ENCODE results near the gene WFDC12.

Gene WFDC12

GRCh38 chr20:45091366-45091765 lies 32.9 kb downstream of the WFDC12 start:
- no peak for DNase-seq (ENCODE audit: low read depth, low spot score)

- no peak for DNase-seq (ENCODE audit: low read depth, low spot score)
Measured at GRCh38 chr20:45090481-45090880, 33.8 kb downstream of the WFDC12 start.

GRCh38 chr20:45088247-45088646 lies 36.0 kb downstream of the WFDC12 start:
- peak; percentile 65 for DNase-seq (ENCODE audit: low read depth, low spot score)

DNA sequence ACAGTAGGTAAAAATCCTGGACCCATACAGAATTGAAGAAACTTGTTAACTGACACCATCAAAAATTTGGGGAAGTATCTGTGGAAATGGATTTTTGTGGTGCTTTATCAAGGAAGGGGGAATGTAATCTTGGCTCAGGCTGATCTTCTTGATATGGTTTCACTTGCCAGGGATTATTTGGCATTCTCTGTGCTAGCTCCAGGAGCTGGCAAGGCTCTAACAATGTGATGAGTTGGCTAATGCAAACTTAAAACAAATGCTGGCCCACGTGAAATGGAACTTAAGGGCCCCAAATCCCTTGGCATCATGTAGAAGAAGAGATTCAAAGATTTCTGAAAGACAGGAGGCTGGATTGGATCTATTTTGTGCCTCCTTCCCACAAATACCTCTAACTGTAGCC lies 36.5 kb downstream of the WFDC12 start:
- peak; percentile 52 for DNase-seq (ENCODE audit: low read depth, low spot score)

DNA sequence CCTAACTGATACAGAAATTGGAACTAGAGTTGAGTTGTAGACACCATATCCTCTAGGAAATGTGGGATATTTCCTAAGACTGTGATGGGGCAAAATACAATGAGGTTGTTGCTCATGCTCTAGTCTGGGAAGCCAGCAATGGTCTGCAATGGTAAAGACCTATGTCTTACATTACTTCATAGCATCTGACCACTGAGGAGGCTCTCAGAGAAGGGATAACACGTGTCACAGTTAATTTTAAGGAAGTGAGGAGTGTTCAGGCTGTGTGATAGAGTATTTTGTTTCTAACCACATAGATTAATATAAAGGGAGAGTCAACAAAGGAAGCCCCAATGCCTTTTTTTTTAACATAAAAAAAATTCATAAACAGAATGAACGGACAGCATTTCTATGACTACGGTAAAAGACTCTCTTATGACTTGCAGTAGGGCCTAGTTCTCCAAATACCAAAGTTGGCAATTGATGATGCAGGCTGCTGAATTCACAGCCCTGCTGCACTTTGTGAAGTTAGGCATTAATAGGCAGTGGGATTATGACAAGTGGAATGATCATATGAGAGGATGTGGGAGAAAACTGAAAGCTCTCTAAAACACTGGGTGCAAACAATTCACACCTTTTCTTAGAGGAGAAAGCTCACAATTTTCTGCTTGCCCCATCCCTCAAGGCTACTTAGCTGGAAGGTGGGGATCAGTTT lies 37.0 kb downstream of the WFDC12 start:
- no peak for DNase-seq (ENCODE audit: low read depth, low spot score)

GRCh38 chr20:45085867-45086266 lies 38.4 kb downstream of the WFDC12 start:
- DNase-seq (ENCODE audit: low read depth, low spot score) = no peak

GRCh38 chr20:45085289-45085688 lies 39.0 kb downstream of the WFDC12 start:
- DNase-seq (ENCODE audit: low read depth, low spot score) = no peak

- no peak for DNase-seq (ENCODE audit: low read depth, low spot score)
Measured at GRCh38 chr20:45083127-45083526, 41.1 kb downstream of the WFDC12 start.

- DNase-seq (ENCODE audit: low read depth, low spot score) = no peak
Measured at GRCh38 chr20:45082468-45082867, 41.8 kb downstream of the WFDC12 start.

DNA sequence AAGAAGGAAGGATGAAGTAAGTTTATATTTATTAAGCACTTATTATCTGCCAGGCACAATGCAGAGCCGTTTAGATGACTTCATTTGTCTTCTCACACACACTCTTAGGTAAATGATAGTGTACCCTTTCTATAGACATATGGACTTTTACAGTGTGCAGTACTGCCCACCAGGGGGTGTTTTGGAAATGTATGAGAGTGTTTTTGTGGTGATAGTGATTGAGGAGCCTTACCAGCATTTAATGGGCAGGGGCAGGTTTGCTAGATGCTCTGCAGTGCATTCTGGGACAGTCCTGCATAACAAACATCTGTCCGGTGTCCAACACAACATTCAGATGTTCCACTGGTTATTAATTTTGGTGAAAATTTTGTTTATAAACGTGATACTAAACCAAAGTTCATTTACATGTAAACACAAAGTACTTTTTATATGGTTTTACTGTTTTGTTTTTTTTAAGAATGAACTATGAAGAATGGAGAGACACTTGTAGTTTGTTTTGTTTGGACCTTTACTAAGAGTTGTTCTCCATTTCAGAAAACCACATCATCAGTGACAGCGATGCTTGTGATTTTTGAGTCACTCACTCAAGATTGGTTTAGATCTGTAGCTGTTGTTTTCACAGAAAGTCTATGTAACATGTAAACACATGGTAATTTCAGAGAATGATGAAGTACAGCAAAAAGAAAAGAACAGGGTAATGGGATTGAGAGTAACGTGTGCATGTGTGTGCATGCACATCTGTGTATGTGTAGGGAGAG lies 43.2 kb downstream of the WFDC12 start:
- DNase-seq (ENCODE audit: low read depth, low spot score) = peak; percentile 29

- DNase-seq (ENCODE audit: low read depth, low spot score) = no peak
Measured at GRCh38 chr20:45077559-45077958, 46.7 kb downstream of the WFDC12 start.

Data from astrocyte of the hippocampus (primary cell).